HepG2 (cell line): Measurements from ENCODE around the gene EARS2. TPM values are rescaled to one million over a fixed set of nuclear protein-coding genes. Genes with fewer than 3 reads are reported as not detected.

Source experiments
- ATAC-seq: fragments of 200-7000 bp; cut with Tn5 transposase; 3 replicates; pipeline ENCODE4 v1.9.1; 2020; ENCODE audit warnings: mild to moderate bottlenecking, moderate library complexity
- BruUV-seq: library from RNA; stranded (reverse); fragments of 400-500 nt; replicated peaks from 2 replicates; lab custom pipeline; 2021; lab: Mats Ljungman, UMichigan
- CTCF ChIA-PET: fragments of 300-600 bp; formaldehyde crosslinking; extraction: SDS; loops from one replicate; lab custom pipeline; 2021; ENCODE audit warnings: low total read pairs, inconsistent platforms, low intra/inter-chr PET ratio; lab: Yijun Ruan, JAX
- POLR2A ChIA-PET: fragments of 350-600 bp; sonication (Branson Sonifier 250); formaldehyde crosslinking; loops from one replicate; lab custom pipeline; 2020; ENCODE audit warnings: antibody characterized with exemption, inconsistent platforms; lab: Yijun Ruan, JAX
- DNase-seq: peaks from one replicate; pipeline ENCODE4 v3.0.0-alpha.2; 2015; ENCODE audit warnings: low spot score
- FAIRE-seq: peaks from 3 replicates; lab custom pipeline; 2011; peaks lifted over from hg19 to GRCh38; lab: Jason Lieb, UNC
- H2AFZ ChIP-seq: one replicate; pipeline ENCODE4 v1.6.1; 2011; ENCODE audit warnings: low read length, inconsistent platforms
- H3K27ac ChIP-seq: fragments of 300-600 bp; 3 replicates; pipeline ENCODE4 v1.8.0; 2011; ENCODE audit warnings: mixed run types, mild to moderate bottlenecking, mixed read lengths, low read length, inconsistent platforms; ENCODE audit not compliant: insufficient read depth; ENCODE audit errors: extremely low read length
- H3K27me3 ChIP-seq, 2 experiments: fragments of 200-600 bp in 1 of 2; 2 replicates in 1 of 2; 3 replicates in 1 of 2; pipeline versions ENCODE4 v1.6.0 to v1.8.0; 2011; ENCODE audit warnings: low read length in 2 of 2, mild to moderate bottlenecking in 2 of 2, moderate library complexity in 2 of 2, inconsistent platforms in 1 of 2; ENCODE audit not compliant: insufficient read depth in 2 of 2, control insufficient read depth in 1 of 2
- H3K36me3 ChIP-seq, 2 experiments: fragments of 200-600 bp in 1 of 2; replicated peaks in 1 of 2; 2 replicates in 1 of 2; 3 replicates in 1 of 2; pipeline versions ENCODE4 v1.5.1 to v1.8.0; 2011; ENCODE audit warnings: low read length in 2 of 2, inconsistent platforms in 1 of 2; ENCODE audit not compliant: insufficient read depth in 2 of 2, control insufficient read depth in 1 of 2
- H3K4me1 ChIP-seq: 2 replicates; pipeline ENCODE4 v1.5.1; 2012; ENCODE audit warnings: low read length, inconsistent platforms; ENCODE audit not compliant: insufficient read depth
- H3K4me2 ChIP-seq: 2 replicates; pipeline ENCODE4 v1.6.0; 2011; ENCODE audit warnings: low read depth, low read length, inconsistent platforms
- H3K4me3 ChIP-seq, 3 experiments: fragments of 200-600 bp in 1 of 3; sonication (generic), shearing (Covaris generic) in 1 of 3; replicated peaks in 1 of 3; 2 replicates each; pipeline ENCODE4 v1.5.1; 2011 to 2016; ENCODE audit warnings: low read length in 3 of 3, inconsistent platforms in 2 of 3, low read depth in 2 of 3, mild to moderate bottlenecking in 2 of 3, control low read depth in 1 of 3, mixed read lengths in 1 of 3; ENCODE audit not compliant: insufficient read depth in 1 of 3
- H3K79me2 ChIP-seq: one replicate; pipeline ENCODE4 v1.6.1; 2011; ENCODE audit warnings: low read length, inconsistent platforms; ENCODE audit not compliant: insufficient read depth
- H3K9ac ChIP-seq: 2 replicates; pipeline ENCODE4 v1.6.0; 2011; ENCODE audit warnings: mild to moderate bottlenecking, low read depth, low read length, inconsistent platforms; ENCODE audit not compliant: insufficient read depth
- H3K9me3 ChIP-seq: 2 replicates; pipeline ENCODE4 v1.5.1; 2012; ENCODE audit warnings: mild to moderate bottlenecking, low read length
- H4K20me1 ChIP-seq: 2 replicates; pipeline ENCODE4 v1.6.0; 2011; ENCODE audit warnings: inconsistent platforms, mild to moderate bottlenecking, low read length, moderate library complexity; ENCODE audit not compliant: insufficient read depth
- AFF4 ChIP-seq: sonication (generic); formaldehyde crosslinking; IDR thresholded peaks from 2 replicates; pipeline ENCODE4 v1.4.0; 2020; ENCODE audit warnings: missing genetic modification reagents
- CTCF ChIP-seq: sonication (generic); formaldehyde crosslinking; IDR thresholded peaks from 2 replicates; pipeline ENCODE4 v1.5.0; 2020; ENCODE audit warnings: mild to moderate bottlenecking, missing genetic modification reagents, moderate library complexity
- HMG20B ChIP-seq: conservative IDR thresholded peaks from 2 replicates; pipeline ENCODE4 v1.6.1; 2016; ENCODE audit warnings: missing genetic modification reagents, missing compliant biosample characterization
- MNT ChIP-seq: fragments of 450-650 bp; IDR thresholded peaks from 2 replicates; pipeline ENCODE4 v1.6.1; 2016
- ZNF598 ChIP-seq: sonication (generic); formaldehyde crosslinking; IDR thresholded peaks from 2 replicates; pipeline ENCODE4 v1.5.1; 2020; ENCODE audit warnings: mild to moderate bottlenecking, missing genetic modification reagents, borderline replicate concordance
- WGBS: methylation state at CpG from one replicate; pipeline ENCODE4 v1.1.6; 2017; ENCODE audit warnings: low lambda C conversion rate; 5-methylcytosine and 5-hydroxymethylcytosine counted together
- in situ Hi-C: cut with HindIII; loops from 2 replicates; pipeline ENCODE4 v1.10.0; 2017; ENCODE audit warnings: low pct_unique_long_range_greater_than_20kb; ENCODE audit not compliant: extremely low pct_ligation_motif_present
- intact Hi-C: fragments of 100-400 bp; cut with micrococcal nuclease; formaldehyde crosslinking; loops from one replicate; pipeline ENCODE4 v1.10.0; 2022; ENCODE audit not compliant: unreplicated experiment
- polyA plus RNA-seq, 8 experiments: library from polyadenylated mRNA; depleted of rRNA in 3 of 8; stranded (reverse) in 7 of 8; unstranded in 1 of 8; fragments of >200 nt; fragmentation: Illumina TruSeq in 4 of 8; extraction: Trizol in 4 of 8; gene quantifications; 2 replicates each; pipeline versions ENCODE4 v1.2.1 to v1.2.3, GENCODE V29; 2011 to 2016; ENCODE audit warnings: low read depth in 4 of 8, missing spikeins in 1 of 8, mixed read lengths in 1 of 8; ENCODE audit not compliant: insufficient read depth in 1 of 8
- total RNA-seq, 5 experiments: library from RNA; depleted of rRNA; stranded (reverse); fragments of >200 nt; fragmentation: Illumina TruSeq; extraction: Trizol; gene quantifications; 2 replicates each; pipeline ENCODE4 v1.2.3, GENCODE V29; 2016; ENCODE audit warnings: low read depth in 1 of 5

Gene EARS2
- total and polyA plus RNA-seq, 2 of the 13 experiments (the other 11 are each of a cell fraction or from before 2014, with no cell fraction given) = 49.4 to 80.4 TPM

- TF ChIP-seq AFF4 (CRISPR knock-in tag) (no peak), ZNF598 (CRISPR knock-in tag) (no peak), HMG20B (CRISPR knock-in tag) (no peak)
Measured at GRCh38 chr16:23486480-23486879, 70.7 kb downstream of the EARS2 start (continued).

GRCh38 chr16:23485841-23486240 is 71.3 kb downstream of the EARS2 start:
- no peak overlapping the region for H3K27ac ChIP-seq
- H3K79me2 ChIP-seq = no peaks in the 10 kb centered on the region
- H4K20me1 ChIP-seq = no peaks in the 10 kb centered on the region
- ATAC-seq = no peak; the same call in 1 of the 3 replicates
- no peaks in the 10 kb centered on the region for H3K27me3 ChIP-seq
- H3K9me3 ChIP-seq = no peaks in the 10 kb centered on the region
- no peak overlapping the region for H3K4me2 ChIP-seq
- TF ChIP-seq CTCF (CRISPR knock-in tag) = no peak
- TF ChIP-seq MNT = peak; percentile 20; the same call in 1 of the 2 replicates
- FAIRE-seq = no peak
- ChIA-PET CTCF (no interaction called here), POLR2A (no interaction called here)
- no peak overlapping the region for H3K9ac ChIP-seq
- no peaks in the 10 kb centered on the region for H3K4me1 ChIP-seq
- no peak overlapping the region for H2AFZ ChIP-seq
- WGBS = 95% methylated on average over 8 of the region's 8 CpGs
- H3K36me3 ChIP-seq = peaks cover 74 to 94% of the 10 kb centered on the region in 2 experiments
- BruUV-seq = no TSS peak
- no peak overlapping the region for H3K4me3 ChIP-seq
- in situ Hi-C loops (no loop called here), intact Hi-C loops (no loop called here)
- DNase-seq = no peak
